Measurements from ENCODE around the gene IL1RAP.
A peak's percentile ranks its signal among the peaks of the same experiment; 100 is the strongest.

Gene IL1RAP

DNA sequence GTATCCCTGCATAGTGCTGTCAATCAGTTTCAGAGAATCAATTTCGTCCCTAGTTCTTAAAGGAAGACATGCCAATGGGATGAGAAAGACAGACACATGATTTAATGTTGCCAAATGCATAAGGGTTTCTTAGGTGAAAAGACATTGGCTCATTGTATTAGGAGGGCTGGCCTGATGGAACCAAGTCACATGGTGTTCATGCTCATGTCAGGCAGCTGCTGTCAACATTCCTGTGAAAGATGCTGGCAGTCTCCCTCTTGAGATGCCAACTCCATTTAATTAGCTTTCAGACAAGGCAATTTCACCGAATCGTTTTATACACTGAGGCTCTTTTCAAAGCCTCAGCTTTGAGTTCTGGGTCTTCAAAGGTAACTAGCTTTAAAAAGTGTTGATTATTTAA lies 16.1 kb upstream of the IL1RAP start:
- TF ChIP-seq, protein P1, sequence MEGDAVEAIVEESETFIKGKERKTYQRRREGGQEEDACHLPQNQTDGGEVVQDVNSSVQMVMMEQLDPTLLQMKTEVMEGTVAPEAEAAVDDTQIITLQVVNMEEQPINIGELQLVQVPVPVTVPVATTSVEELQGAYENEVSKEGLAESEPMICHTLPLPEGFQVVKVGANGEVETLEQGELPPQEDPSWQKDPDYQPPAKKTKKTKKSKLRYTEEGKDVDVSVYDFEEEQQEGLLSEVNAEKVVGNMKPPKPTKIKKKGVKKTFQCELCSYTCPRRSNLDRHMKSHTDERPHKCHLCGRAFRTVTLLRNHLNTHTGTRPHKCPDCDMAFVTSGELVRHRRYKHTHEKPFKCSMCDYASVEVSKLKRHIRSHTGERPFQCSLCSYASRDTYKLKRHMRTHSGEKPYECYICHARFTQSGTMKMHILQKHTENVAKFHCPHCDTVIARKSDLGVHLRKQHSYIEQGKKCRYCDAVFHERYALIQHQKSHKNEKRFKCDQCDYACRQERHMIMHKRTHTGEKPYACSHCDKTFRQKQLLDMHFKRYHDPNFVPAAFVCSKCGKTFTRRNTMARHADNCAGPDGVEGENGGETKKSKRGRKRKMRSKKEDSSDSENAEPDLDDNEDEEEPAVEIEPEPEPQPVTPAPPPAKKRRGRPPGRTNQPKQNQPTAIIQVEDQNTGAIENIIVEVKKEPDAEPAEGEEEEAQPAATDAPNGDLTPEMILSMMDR (IDR thresholded peaks at IDR 0.05; ENCODE audit: low read depth, low read length, missing control alignments): no peak
- no peak for DNase-seq (ENCODE audit: low read depth)
- H3K4me3 ChIP-seq (ENCODE audit: low read depth, low read length): no peak overlapping the region

DNA sequence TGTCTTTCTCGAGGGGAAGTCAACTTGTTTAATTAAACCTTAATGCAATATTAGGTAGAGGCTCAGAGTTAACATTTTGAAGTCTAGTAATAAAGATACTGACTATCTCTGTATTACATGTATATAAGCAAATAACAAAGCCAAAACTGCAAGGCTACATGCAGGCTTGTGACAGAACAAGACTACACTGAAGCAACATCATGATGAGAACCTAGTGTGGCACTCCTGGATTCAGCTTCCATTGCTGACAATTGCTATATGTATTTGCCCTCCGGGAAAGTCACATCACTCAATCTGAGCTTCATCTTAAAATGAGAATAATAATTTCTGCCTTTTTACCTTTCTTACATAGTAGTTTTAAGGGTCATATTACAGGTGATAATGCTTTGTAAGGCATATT lies 15.6 kb upstream of the IL1RAP start:
- no peak for DNase-seq (ENCODE audit: low read depth)
- TF ChIP-seq, protein P1 (IDR thresholded peaks at IDR 0.05; ENCODE audit: low read depth, low read length, missing control alignments): no peak
- no peak overlapping the region for H3K4me3 ChIP-seq (ENCODE audit: low read depth, low read length)

DNA sequence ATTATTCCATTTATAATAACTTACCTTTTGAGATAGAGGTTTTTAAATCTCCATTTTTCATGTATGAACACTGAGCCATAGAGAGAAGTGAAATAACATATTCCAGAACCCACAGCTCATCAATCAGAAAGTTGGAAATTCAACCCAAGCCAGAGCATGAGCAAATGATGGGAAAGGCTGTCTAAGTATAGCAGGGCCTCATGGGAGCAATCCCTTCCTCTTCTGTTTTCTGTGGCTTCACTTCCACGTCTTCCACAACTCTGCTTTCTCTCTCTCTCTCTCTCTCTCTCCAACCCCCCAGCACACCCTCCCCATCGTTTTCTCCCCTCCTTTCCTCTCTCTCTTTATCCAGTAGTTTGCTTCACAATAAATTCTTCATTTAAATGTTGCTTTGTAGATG lies 14.8 kb upstream of the IL1RAP start:
- TF ChIP-seq, protein P1 (IDR thresholded peaks at IDR 0.05; ENCODE audit: low read depth, low read length, missing control alignments): no peak
- no peak for DNase-seq (ENCODE audit: low read depth)
- H3K4me3 ChIP-seq (ENCODE audit: low read depth, low read length): no peak overlapping the region

DNA sequence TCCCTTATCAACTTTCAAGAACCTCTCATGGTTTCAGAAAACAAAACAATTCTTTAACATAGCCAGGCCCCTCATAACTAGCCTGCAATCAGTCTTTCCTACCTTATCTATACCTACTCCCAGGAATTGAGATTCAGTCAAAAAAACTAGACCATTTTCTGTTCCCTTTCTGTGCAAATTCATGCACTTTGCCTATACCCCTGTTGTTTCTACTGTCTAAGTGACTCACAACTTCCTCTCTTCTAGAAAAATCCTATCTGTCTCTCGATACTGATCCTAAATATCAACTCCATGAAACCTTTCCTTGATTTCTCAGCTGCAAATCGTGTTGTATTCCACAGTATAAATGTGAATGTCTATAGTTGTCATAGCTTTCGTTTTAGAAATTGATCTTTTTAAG lies 10.9 kb upstream of the IL1RAP start:
- H3K4me3 ChIP-seq (ENCODE audit: low read depth, low read length): no peak overlapping the region
- no peak for DNase-seq (ENCODE audit: low read depth)
- TF ChIP-seq, protein P1 (IDR thresholded peaks at IDR 0.05; ENCODE audit: low read depth, low read length, missing control alignments): no peak

DNA sequence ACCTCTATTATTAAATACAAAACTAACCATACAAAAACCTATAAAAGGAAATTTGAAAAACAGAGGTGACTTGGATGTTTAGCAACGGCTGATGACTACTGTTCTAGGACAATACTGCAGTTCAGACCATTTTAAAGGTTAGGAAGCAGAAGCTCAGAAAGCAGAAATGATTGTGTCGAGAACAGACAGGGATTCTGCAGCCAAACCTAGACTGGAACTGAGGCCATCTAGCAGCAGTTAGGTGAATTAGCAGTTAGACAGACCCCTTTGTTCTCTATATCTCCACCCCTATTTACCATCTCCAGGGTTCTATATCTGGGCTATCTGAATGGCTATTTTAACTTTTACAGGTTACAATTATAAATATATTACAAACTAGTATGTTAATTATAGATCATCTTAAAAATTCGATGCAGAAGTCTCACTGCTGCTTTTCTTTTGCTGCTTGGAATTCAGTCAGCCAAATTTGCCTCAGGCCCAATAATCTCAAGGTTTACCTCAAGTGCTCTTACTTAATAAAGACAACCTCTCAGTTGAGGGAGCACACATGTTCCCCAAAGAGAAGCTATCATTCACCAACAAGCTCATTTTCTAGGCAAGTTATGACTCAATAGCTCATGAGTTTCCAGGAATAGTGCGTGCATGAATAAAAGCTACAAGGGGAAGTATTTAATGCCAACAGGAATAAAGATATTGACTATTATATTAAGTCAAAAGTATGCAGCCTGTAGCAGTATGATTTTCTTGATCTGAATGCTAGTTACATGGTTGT lies 9.3 kb upstream of the IL1RAP start:
- TF ChIP-seq, protein P1 (IDR thresholded peaks at IDR 0.05; ENCODE audit: low read depth, low read length, missing control alignments): peak; percentile 11
- DNase-seq (ENCODE audit: low read depth): no peak
- no peak overlapping the region for H3K4me3 ChIP-seq (ENCODE audit: low read depth, low read length)

DNA sequence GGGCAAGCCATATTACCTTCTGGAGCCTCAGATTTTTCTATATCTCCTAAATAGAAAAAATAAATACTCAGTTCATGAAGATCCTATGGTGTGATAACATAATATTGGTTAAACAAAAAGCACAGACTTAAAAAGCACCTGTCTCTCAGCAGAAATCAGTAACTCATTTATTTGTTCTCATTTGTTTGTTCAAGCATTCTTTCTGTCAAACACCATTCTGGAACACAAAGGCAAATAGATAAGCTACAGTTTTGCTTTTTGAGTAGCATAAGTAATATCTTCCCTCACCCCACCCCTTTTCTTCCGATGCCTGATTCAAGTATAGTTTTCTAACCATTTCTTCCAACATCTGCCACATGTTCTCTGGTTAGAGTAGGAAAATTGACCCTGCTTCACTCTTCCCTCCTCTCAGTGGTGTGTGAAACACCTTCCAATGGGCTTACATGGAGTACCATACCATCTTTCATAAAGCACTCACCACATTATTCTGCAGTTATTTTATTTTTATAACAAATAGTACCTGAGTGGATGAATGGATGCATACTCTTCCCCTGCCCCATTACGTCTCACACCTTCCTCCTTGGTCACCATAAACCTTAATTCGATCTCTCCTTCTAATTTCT lies 8.4 kb upstream of the IL1RAP start:
- H3K4me3 ChIP-seq (ENCODE audit: low read depth, low read length): no peak overlapping the region
- DNase-seq (ENCODE audit: low read depth): no peak
- TF ChIP-seq, protein P1 (IDR thresholded peaks at IDR 0.05; ENCODE audit: low read depth, low read length, missing control alignments): no peak

DNA sequence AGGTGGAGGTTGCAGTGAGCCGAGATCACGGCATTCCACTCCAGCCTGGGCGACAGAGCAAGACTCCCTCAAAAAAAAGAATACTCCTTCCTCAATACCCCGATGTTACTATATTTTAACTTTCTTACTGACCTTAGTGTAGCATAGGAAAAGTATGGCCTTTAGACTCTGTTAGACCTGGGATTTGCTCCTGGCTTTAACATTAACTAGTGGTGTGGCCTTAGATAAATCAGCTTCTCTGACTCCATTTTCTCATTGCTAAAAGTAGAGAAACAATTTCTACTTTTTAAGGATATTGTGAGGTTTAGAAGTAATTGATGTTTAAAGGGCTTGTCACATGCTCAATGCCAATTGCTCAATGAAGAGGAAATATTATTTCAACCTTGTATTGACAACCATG lies 7.6 kb upstream of the IL1RAP start:
- TF ChIP-seq, protein P1 (IDR thresholded peaks at IDR 0.05; ENCODE audit: low read depth, low read length, missing control alignments): no peak
- no peak for DNase-seq (ENCODE audit: low read depth)

More for the DNA sequence above, 7.6 kb upstream of the IL1RAP start:
- no peak overlapping the region for H3K4me3 ChIP-seq (ENCODE audit: low read depth, low read length)

Measured in GM12864 (cell line).